Activated T-helper 2 cell treated with anti-CD3 and anti-CD28 coated beads, Interferon-gamma antibody, Interleukin-2, Interleukin-4, amounts not matched to agents 10 μg/mL and 5 μg/mL and 100 μg/mL, durations not matched to agents 14 hours and 24 hours and 36 hours (primary cell): ENCODE measurements around the gene CRYBA1. TPM values are rescaled to one million over a fixed set of nuclear protein-coding genes. Genes with fewer than 3 reads are reported as not detected.
"Not testable (repeated sequence)": the region's sequence is repeated elsewhere in the genome, so short reads cannot be mapped to it uniquely, and the experiment has no call there.

Source experiments
- DNase-seq: peaks from one replicate; pipeline ENCODE4 v3.0.0; 2021; ENCODE audit warnings: low spot score
- H3K27ac Mint-ChIP-seq: one replicate; pipeline ENCODE4 v1.8.0; 2021; ENCODE audit warnings: mixed read lengths
- H3K27me3 Mint-ChIP-seq: one replicate; pipeline ENCODE4 v1.8.0; 2021; ENCODE audit warnings: low read depth, mixed read lengths
- H3K36me3 Mint-ChIP-seq: one replicate; pipeline ENCODE4 v1.8.0; 2021; ENCODE audit warnings: low read depth, mixed read lengths
- H3K4me1 Mint-ChIP-seq: one replicate; pipeline ENCODE4 v1.8.0; 2021; ENCODE audit warnings: low read depth, mixed read lengths
- H3K4me3 Mint-ChIP-seq: one replicate; pipeline ENCODE4 v1.8.0; 2021; ENCODE audit warnings: low read depth, mild to moderate bottlenecking, moderate library complexity, mixed read lengths
- H3K9me3 Mint-ChIP-seq: one replicate; pipeline ENCODE4 v1.8.0; 2021; ENCODE audit warnings: mixed read lengths
- intact Hi-C: fragments of 100-400 bp; cut with micrococcal nuclease; formaldehyde crosslinking; loops from one replicate; pipeline ENCODE4 v1.15.1; 2023
- total RNA-seq: library from RNA; stranded (reverse); gene quantifications from 2 replicates; pipeline ENCODE4 v1.2.3, GENCODE V29; 2022

Gene CRYBA1
- total RNA-seq, 1 donor from 2014 or later, result not detected

GRCh38 chr17:29263916-29264315, 17.3 kb downstream of the CRYBA1 start:
- no peaks in the 10 kb centered on the region for H3K27me3 Mint-ChIP-seq
- no peak overlapping the region for H3K4me3 Mint-ChIP-seq
- no peak overlapping the region for H3K27ac Mint-ChIP-seq
- H3K36me3 Mint-ChIP-seq, result peaks cover 80% of the 10 kb centered on the region
- H3K9me3 Mint-ChIP-seq, result no peaks in the 10 kb centered on the region
- DNase-seq, result no peak
- H3K4me1 Mint-ChIP-seq, result peaks cover 15% of the 10 kb centered on the region
- intact Hi-C loops, result loop anchor here (2.0 kb wide), 1 partner anchor 27 kb away; no protein-coding TSS in a partner anchor

GRCh38 chr17:29271980-29272379, 25.3 kb downstream of the CRYBA1 start:
- DNase-seq, H3K27ac Mint-ChIP-seq, H3K27me3 Mint-ChIP-seq, H3K9me3 Mint-ChIP-seq, intact Hi-C loops, H3K4me3 Mint-ChIP-seq: not testable (repeated sequence)
- H3K4me1 Mint-ChIP-seq, result peaks cover 20% of the 10 kb centered on the region
- peaks cover 76% of the 10 kb centered on the region for H3K36me3 Mint-ChIP-seq

GRCh38 chr17:29273924-29274323, 27.3 kb downstream of the CRYBA1 start:
- peaks cover 9% of the 10 kb centered on the region for H3K9me3 Mint-ChIP-seq
- intact Hi-C loops, result no loop called here
- peaks cover 26% of the 10 kb centered on the region for H3K4me1 Mint-ChIP-seq
- H3K27me3 Mint-ChIP-seq, result no peaks in the 10 kb centered on the region
- peaks cover 81% of the 10 kb centered on the region for H3K36me3 Mint-ChIP-seq
- DNase-seq, result no peak
- no peak overlapping the region for H3K4me3 Mint-ChIP-seq
- no peak overlapping the region for H3K27ac Mint-ChIP-seq

DNA sequence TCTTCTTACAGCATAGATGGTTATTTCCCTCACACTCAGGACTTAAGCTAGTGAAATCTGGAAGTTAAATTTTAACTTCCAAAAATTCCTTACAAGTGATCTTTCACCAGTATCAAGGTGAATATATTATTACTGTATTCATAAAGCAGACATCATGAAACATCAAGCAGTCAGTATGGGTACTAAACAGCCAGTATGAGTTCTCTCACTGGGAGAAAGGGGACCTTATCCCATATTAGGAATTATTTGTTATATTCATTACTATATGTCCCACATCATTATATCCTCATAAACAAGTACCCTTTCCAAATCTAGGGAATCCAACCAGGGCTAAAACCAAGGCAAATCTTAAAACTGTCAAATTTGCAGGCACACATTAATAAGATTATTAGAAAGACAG, 32.0 kb downstream of the CRYBA1 start:
- Mint-ChIP-seq H3K4me3 (no peak overlapping the region), H3K36me3 (peaks cover 97% of the 10 kb centered on the region), H3K4me1 (peaks cover 27% of the 10 kb centered on the region), H3K27ac (no peak overlapping the region), H3K27me3 (no peaks in the 10 kb centered on the region), H3K9me3 (peaks cover 34% of the 10 kb centered on the region)
- intact Hi-C loops, result no loop called here
- no peak for DNase-seq

DNA sequence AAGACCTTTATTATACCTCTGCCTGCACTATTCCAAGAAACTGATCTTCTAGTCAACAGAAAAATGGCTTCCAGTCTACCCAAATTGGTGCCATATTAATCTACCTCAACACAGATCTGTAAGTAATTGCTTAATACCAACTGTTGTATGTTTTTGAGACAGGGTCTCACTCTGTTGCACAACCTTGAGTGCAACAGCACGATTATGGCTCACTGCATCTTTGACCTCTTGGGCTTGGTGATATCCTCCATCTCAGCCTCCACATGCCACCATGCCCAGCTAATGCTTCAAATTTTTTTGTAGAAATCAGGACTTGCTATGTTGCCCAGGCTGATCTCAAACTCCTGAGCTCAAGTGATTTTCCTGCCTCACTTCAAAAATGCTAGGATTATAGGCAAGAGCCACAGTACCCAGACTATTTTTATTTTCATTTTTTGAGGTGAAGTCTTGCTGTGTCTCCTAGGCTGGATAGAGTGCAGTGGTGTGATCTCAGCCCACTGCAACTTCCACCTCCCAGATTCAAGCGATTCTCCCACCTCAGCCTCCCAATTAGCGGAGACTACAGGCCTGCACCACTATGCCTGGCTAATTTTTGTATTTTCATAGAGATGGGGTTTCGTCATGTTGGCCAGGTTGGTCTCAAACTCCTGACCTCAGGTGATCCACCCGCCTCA, 32.9 kb downstream of the CRYBA1 start:
- Mint-ChIP-seq H3K36me3 (peaks cover 94% of the 10 kb centered on the region), H3K9me3 (peaks cover 34% of the 10 kb centered on the region), H3K27ac (no peak overlapping the region), H3K27me3 (no peaks in the 10 kb centered on the region), H3K4me1 (peaks cover 25% of the 10 kb centered on the region), H3K4me3 (no peak overlapping the region)
- DNase-seq, result no peak
- intact Hi-C loops, result no loop called here

DNA sequence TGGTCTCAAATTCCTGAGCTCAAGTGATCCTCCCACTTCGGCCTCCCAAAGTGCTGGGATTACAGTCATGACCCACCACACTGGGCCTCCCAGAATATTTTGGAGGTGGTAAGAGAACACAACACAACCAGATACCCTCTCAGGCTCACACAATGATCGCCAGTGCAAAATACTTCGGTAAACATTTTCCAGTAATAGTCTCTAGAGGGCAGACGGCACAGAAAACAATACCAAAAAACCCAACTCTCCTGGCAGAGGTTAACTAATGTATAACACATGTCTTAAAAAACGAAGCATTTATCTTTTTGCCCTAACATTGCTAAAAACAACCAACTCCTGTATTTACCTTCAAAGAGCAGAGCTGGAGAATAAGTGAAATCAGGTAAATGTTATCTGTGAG, 36.8 kb downstream of the CRYBA1 start:
- Mint-ChIP-seq H3K27ac (no peak overlapping the region), H3K4me1 (peaks cover 23% of the 10 kb centered on the region), H3K9me3 (peaks cover 28% of the 10 kb centered on the region), H3K36me3 (peaks cover 95% of the 10 kb centered on the region), H3K4me3 (no peak overlapping the region), H3K27me3 (no peaks in the 10 kb centered on the region)
- DNase-seq, result no peak
- intact Hi-C loops, result no loop called here

GRCh38 chr17:29283961-29284360, 37.3 kb downstream of the CRYBA1 start:
- H3K4me1 Mint-ChIP-seq, result peaks cover 23% of the 10 kb centered on the region
- H3K27ac Mint-ChIP-seq, result no peak overlapping the region
- H3K36me3 Mint-ChIP-seq, result peaks cover 95% of the 10 kb centered on the region
- no peak for DNase-seq
- no peak overlapping the region for H3K4me3 Mint-ChIP-seq
- H3K9me3 Mint-ChIP-seq, result peaks cover 24% of the 10 kb centered on the region
- no peaks in the 10 kb centered on the region for H3K27me3 Mint-ChIP-seq
- intact Hi-C loops, result no loop called here

DNA sequence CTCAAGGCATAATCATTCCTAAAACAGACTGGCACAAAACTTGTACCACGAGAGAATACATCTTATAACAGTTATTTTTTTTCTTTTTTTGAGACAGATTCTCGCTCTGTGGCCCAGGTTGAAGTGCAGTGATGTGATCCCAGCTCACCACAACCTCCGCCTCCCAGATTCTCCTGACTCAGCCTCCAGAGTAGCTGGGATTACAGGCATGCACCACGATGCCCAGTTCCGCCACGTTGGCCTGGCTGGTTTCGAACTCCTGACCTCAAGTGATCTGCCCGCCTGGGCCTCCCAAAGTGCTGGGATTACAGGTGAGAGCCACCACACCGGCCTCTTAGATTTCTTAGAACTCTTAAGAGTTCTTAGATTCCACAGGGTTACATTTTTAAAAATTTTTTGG, 43.2 kb downstream of the CRYBA1 start:
- Mint-ChIP-seq H3K27ac (no peak overlapping the region), H3K9me3 (no peaks in the 10 kb centered on the region), H3K27me3 (no peaks in the 10 kb centered on the region), H3K4me3 (peak overlapping the region; percentile 37), H3K36me3 (peaks cover 74% of the 10 kb centered on the region), H3K4me1 (peaks cover 32% of the 10 kb centered on the region)
- no peak for DNase-seq
- intact Hi-C loops, result loop anchor here (2.0 to 5.0 kb wide), 4 partner anchors 27 to 277 kb away; partner anchors contain the start of genes ABHD15, TAOK1 and TP53I13

DNA sequence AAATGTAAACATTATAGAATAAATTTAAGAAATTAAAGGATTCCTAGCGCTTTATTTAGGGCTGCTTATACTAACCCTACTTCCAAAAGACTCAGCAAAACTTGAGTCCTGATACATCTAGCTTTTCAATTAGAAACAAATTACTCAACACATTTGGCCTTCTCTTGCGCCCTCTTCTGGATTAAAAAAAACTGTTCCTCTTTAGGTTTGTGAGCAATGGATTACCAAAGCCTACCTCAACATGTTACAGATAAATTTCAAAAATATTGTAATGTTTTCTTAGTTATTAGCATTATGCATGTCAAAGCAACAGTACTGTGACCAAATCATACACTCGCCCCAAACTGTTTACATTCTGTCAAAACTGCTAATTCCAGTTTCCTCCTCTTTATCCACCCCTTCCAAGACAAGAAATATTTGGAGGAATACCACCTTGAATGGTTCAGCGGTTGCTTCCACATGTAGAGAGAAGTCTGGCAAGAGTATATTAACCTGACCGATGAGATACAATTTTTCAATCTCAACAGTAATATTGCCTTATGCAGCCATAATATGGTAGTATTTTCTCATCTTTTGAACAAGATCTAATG, 44.6 kb downstream of the CRYBA1 start:
- Mint-ChIP-seq H3K27ac (peak overlapping the region; percentile 87), H3K9me3 (no peaks in the 10 kb centered on the region), H3K36me3 (peaks cover 59% of the 10 kb centered on the region), H3K4me3 (peak overlapping the region; percentile 86), H3K27me3 (no peaks in the 10 kb centered on the region), H3K4me1 (peaks cover 37% of the 10 kb centered on the region)
- intact Hi-C loops, result loop anchor here (2.0 to 5.0 kb wide), 4 partner anchors 28 to 276 kb away; partner anchors contain the start of genes ABHD15, TAOK1 and TP53I13
- DNase-seq, result no peak

- intact Hi-C loops, result loop anchor here (2.0 to 5.0 kb wide), 3 partner anchors 100 to 275 kb away; partner anchors contain the start of genes ABHD15, TAOK1 and TP53I13
- Mint-ChIP-seq H3K27me3 (no peaks in the 10 kb centered on the region), H3K9me3 (no peaks in the 10 kb centered on the region), H3K4me3 (peak overlapping the region; percentile 99), H3K36me3 (peaks cover 49% of the 10 kb centered on the region), H3K27ac (peak overlapping the region; percentile 87), H3K4me1 (peaks cover 28% of the 10 kb centered on the region)
- DNase-seq, result peak; percentile 40
Observed at GRCh38 chr17:29292071-29292991, 45.7 kb downstream of the CRYBA1 start.

GRCh38 chr17:29292992-29293889, 46.6 kb downstream of the CRYBA1 start:
- intact Hi-C loops, result loop anchor here (2.0 to 5.0 kb wide), 3 partner anchors 99 to 274 kb away; partner anchors contain the start of genes ABHD15, TAOK1 and TP53I13
- peak; percentile 55 for DNase-seq
- H3K4me3 Mint-ChIP-seq, result peak overlapping the region; percentile 99
- H3K27me3 Mint-ChIP-seq, result no peaks in the 10 kb centered on the region
- H3K36me3 Mint-ChIP-seq, result peaks cover 40% of the 10 kb centered on the region
- no peaks in the 10 kb centered on the region for H3K9me3 Mint-ChIP-seq
- peak overlapping the region; percentile 99 for H3K27ac Mint-ChIP-seq
- H3K4me1 Mint-ChIP-seq, result peaks cover 22% of the 10 kb centered on the region
